Heart right ventricle (tissue), 16 donors: ENCODE data around the gene IZUMO4. TPM values are rescaled to one million over a fixed set of nuclear protein-coding genes. Genes with fewer than 3 reads are reported as not detected.

Experiments used
- ATAC-seq, 8 donors: fragments of 200-7000 bp; cut with Tn5 transposase; one replicate each; pipeline ENCODE4 v1.9.1; 2020; ENCODE audit warnings: mild to moderate bottlenecking in 8 of 8, moderate library complexity in 8 of 8, moderate number of reproducible peaks in 1 of 8
- DNase-seq, 2 donors: peaks; one replicate each; pipeline ENCODE4 v3.0.0-alpha.2; 2020
- H3K27ac ChIP-seq, 10 donors: fragments of 200-600 bp; sonication (generic) in 2 of 10; one replicate each; pipeline versions ENCODE4 v1.5.0 to v1.8.0; 2020 to 2022; ENCODE audit warnings: mild to moderate bottlenecking in 3 of 10
- H3K27me3 ChIP-seq, 7 donors: fragments of 200-600 bp; one replicate each; pipeline ENCODE4 v1.8.0; 2021 to 2022; ENCODE audit warnings: mild to moderate bottlenecking in 2 of 7
- H3K36me3 ChIP-seq, 9 donors: fragments of 200-600 bp; sonication (generic) in 1 of 9; one replicate each; pipeline versions ENCODE4 v1.5.0 to v1.8.0; 2020 to 2022; ENCODE audit warnings: mild to moderate bottlenecking in 2 of 9
- H3K4me1 ChIP-seq, 9 donors: fragments of 200-600 bp; sonication (generic) in 1 of 9; one replicate each; pipeline versions ENCODE4 v1.5.0 to v1.8.0; 2020 to 2022; ENCODE audit warnings: mild to moderate bottlenecking in 4 of 9
- H3K4me3 ChIP-seq, 10 donors: fragments of 200-600 bp; sonication (generic) in 2 of 10; one replicate each; pipeline versions ENCODE4 v1.5.0 to v1.8.0; 2020 to 2022; ENCODE audit warnings: mild to moderate bottlenecking in 7 of 10, moderate library complexity in 2 of 10
- H3K9me3 ChIP-seq, 11 donors: fragments of 200-600 bp in 10 of 11; sonication (generic) in 2 of 11; one replicate each; pipeline versions ENCODE4 v1.5.0 to v1.8.0; 2013 to 2022; ENCODE audit warnings: mild to moderate bottlenecking in 2 of 11, control low read depth in 1 of 11, moderate library complexity in 1 of 11
- CTCF ChIP-seq, 9 donors: fragments of 200-600 bp; sonication (generic) in 2 of 9; IDR thresholded peaks; one replicate each; pipeline versions ENCODE4 v1.5.0 to v1.8.0; 2021 to 2022; ENCODE audit warnings: antibody characterized with exemption in 9 of 9, mild to moderate bottlenecking in 5 of 9, moderate library complexity in 1 of 9
- WGBS, 2 donors: extraction: QIAGEN DNeasy Blood & Tissue Kit; methylation state at CpG; one replicate each; pipeline ENCODE4 v1.1.7; 2013; ENCODE audit warnings: inconsistent platforms in 1 of 2; 5-methylcytosine and 5-hydroxymethylcytosine counted together
- intact Hi-C, 10 donors: fragments of 100-400 bp; cut with DNase I; formaldehyde crosslinking; loops; one replicate each; pipeline versions ENCODE4 v1.11.1 to v1.14.2; 2022
- polyA plus RNA-seq, 2 donors: library from polyadenylated mRNA; stranded (reverse); fragments of 200-250 nt; gene quantifications; one replicate each; pipeline ENCODE4 v1.2.3, GENCODE V29; 2013
- total RNA-seq, 10 donors: library from RNA; stranded (reverse); fragmentation: NEBNext Ultra II Directional in 3 of 10; extraction: Animal tissue kit (Norgen Biotek cat#: 25700) in 3 of 10; gene quantifications; one replicate each; pipeline versions ENCODE4 v1.2.1 to v1.2.4, GENCODE V29; 2021 to 2023
- donor health status: Arrhythmogenic right ventricular cardiomyopathy.
- donor health status: ischemic (EF 13 %, LVEDD 7.1; RV severe dilation, severe dysfunction).
- donor health status: healthy with polysubstance abuse.
- donor health status: DM: no; HTN: yes; CAD: no.
- donor health status: DM: no; HTN: no; CAD: no.
- donor health status: ischemic (EF 25% LVEDD 6.9; RV normal size, moderate dysfunction).
- donor health status: ischemic (EF 25% LVEDD 5.7; RV mildly dilated, moderate dysfunction).
- donor health status: healthy.
- donor health status: DM: yes; HTN: yes; CAD: no.
- donor health status: Ischemic cardiomyopathy.
- donor health status: ischemic (EF 35%, LVEDD 5.7; RV mildly dilated, moderate dysfunction).
- donor health status: nonischemic (EF 11% LVEDD 7.7; RV severe dilation, severe dysfunction).
- donor health status: DM: yes; HTN: yes; CAD: no.
- donor health status: PGD.
- donor health status: ischemic (EF 29% LVEDD 5.4; RV normal size, mild dysfunction).
- donor health status: nonischemic (EF 23%, LVEDD 6.1; RV moderate dilation, normal function).

Gene IZUMO4
- total and polyA plus RNA-seq, 12 donors: 1.2 to 13.1 (median 2.7) TPM

GRCh38 chr19:2062770-2063169 is 33.9 kb upstream of the IZUMO4 start:
- no peak for TF ChIP-seq CTCF (IDR thresholded peaks at IDR 0.05)
- 84 to 86% methylated on average over 9 of the region's 9 CpGs for WGBS, 2 donors
- H3K9me3 ChIP-seq: no peaks in the 10 kb centered on the region
- ATAC-seq: no peak
- H3K27ac ChIP-seq: peak overlapping the region in 5 of 10 donors; percentile 99 to 100 (median 100)
- intact Hi-C loops: loop anchor here in 2 of 10 donors (10.0 kb wide), 2 partner anchors 138 to 198 kb away; partner anchors contain the start of gene KLF16 (in 1 of the 2)
- no peak for DNase-seq
- H3K4me3 ChIP-seq: no peak overlapping the region
- H3K36me3 ChIP-seq: no peaks in the 10 kb centered on the region
- H3K27me3 ChIP-seq: no peaks in the 10 kb centered on the region
- peaks cover 22 to 67% (median 44%) of the 10 kb centered on the region in 9 donors for H3K4me1 ChIP-seq

GRCh38 chr19:2063824-2064223 is 32.9 kb upstream of the IZUMO4 start:
- intact Hi-C loops: loop anchor here in 2 of 10 donors (10.0 kb wide), 2 partner anchors 139 to 199 kb away; partner anchors contain the start of gene KLF16 (in 1 of the 2)
- Histone ChIP-seq H3K4me1 (peaks cover 22 to 60% (median 43%) of the 10 kb centered on the region in 9 donors), H3K36me3 (no peaks in the 10 kb centered on the region), H3K9me3 (no peaks in the 10 kb centered on the region), H3K27ac (peak overlapping the region in 9 of 10 donors; percentile 50 to 98 (median 86)), H3K4me3 (peak overlapping the region in 1 of 10 donors; percentile 15), H3K27me3 (no peaks in the 10 kb centered on the region)
- no peak for TF ChIP-seq CTCF (IDR thresholded peaks at IDR 0.05)
- no peak for DNase-seq
- WGBS, 2 donors: 75 to 79% methylated on average over 8 of the region's 8 CpGs
- no peak for ATAC-seq

- ATAC-seq: peak in 2 of 8 donors; percentile 0 to 2
- no peak for DNase-seq
- no peaks in the 10 kb centered on the region for H3K9me3 ChIP-seq
- WGBS, 2 donors: 66 to 67% methylated on average over 13 of the region's 13 CpGs
- H3K27ac ChIP-seq: peak overlapping the region; percentile 50 to 98 (median 86)
- peak overlapping the region in 6 of 10 donors; percentile 11 to 22 (median 15) for H3K4me3 ChIP-seq
- TF ChIP-seq CTCF (IDR thresholded peaks at IDR 0.05): no peak
- intact Hi-C loops: loop anchor here in 2 of 10 donors (10.0 kb wide), 2 partner anchors 140 to 200 kb away; partner anchors contain the start of gene KLF16 (in 1 of the 2)
- H3K36me3 ChIP-seq: no peaks in the 10 kb centered on the region
- no peaks in the 10 kb centered on the region for H3K27me3 ChIP-seq
- peaks cover 19 to 56% (median 40%) of the 10 kb centered on the region in 9 donors for H3K4me1 ChIP-seq
Measured at GRCh38 chr19:2064395-2064787, 32.3 kb upstream of the IZUMO4 start.

- peak in 6 of 8 donors; percentile 2 to 74 (median 20) for ATAC-seq
- peak in 5 of 9 donors; percentile 8 to 26 (median 11) for TF ChIP-seq CTCF (IDR thresholded peaks at IDR 0.05)
- H3K4me1 ChIP-seq: peaks cover 13 to 56% (median 40%) of the 10 kb centered on the region in 9 donors
Measured at GRCh38 chr19:2064788-2065524, 31.8 kb upstream of the IZUMO4 start.

More at GRCh38 chr19:2064788-2065524, 31.8 kb upstream of the IZUMO4 start:
- Histone ChIP-seq H3K27me3 (no peaks in the 10 kb centered on the region), H3K36me3 (peaks cover 0 to 3% (median 0%) of the 10 kb centered on the region in 9 donors), H3K27ac (peak overlapping the region; percentile 50 to 98 (median 86)), H3K4me3 (peak overlapping the region in 6 of 10 donors; percentile 11 to 22 (median 15)), H3K9me3 (no peaks in the 10 kb centered on the region)
- WGBS, 2 donors: 48 to 53% methylated on average over 38 of the region's 38 CpGs
- intact Hi-C loops: loop anchor here in 7 of 10 donors (5.0 to 10.0 kb wide), 6 partner anchors 43 to 200 kb away; partner anchors contain the start of genes BTBD2 (in 1 of the 7) and KLF16 (in 1 of the 7)
- DNase-seq: peak in 1 of 2 donors; percentile 66
